Activated CD4-positive, alpha-beta T cell treated with anti-CD3 and anti-CD28 coated beads, Interleukin-2, amount 10 ng/mL, durations not matched to agents 24 days and 14 days (primary cell): ENCODE data around the gene PLCG1. TPM values are rescaled to one million over a fixed set of nuclear protein-coding genes. Genes with fewer than 3 reads are reported as not detected.

Source experiments
- DNase-seq: peaks from one replicate; pipeline ENCODE4 v3.0.0; 2022
- H3K27ac Mint-ChIP-seq: one replicate; pipeline ENCODE4 v1.8.0; 2022; ENCODE audit warnings: mild to moderate bottlenecking, mixed read lengths
- H3K27me3 Mint-ChIP-seq: one replicate; pipeline ENCODE4 v1.8.0; 2022; ENCODE audit warnings: mixed read lengths
- H3K36me3 Mint-ChIP-seq: one replicate; pipeline ENCODE4 v1.8.0; 2022; ENCODE audit warnings: low read depth, mild to moderate bottlenecking, mixed read lengths
- H3K4me1 Mint-ChIP-seq: one replicate; pipeline ENCODE4 v1.8.0; 2021; ENCODE audit warnings: mixed read lengths
- H3K4me3 Mint-ChIP-seq: one replicate; pipeline ENCODE4 v1.8.0; 2022; ENCODE audit warnings: mild to moderate bottlenecking, moderate library complexity, mixed read lengths
- H3K9me3 Mint-ChIP-seq: one replicate; pipeline ENCODE4 v1.8.0; 2021; ENCODE audit warnings: mixed read lengths
- intact Hi-C: fragments of 100-400 bp; cut with micrococcal nuclease; formaldehyde crosslinking; loops from one replicate; pipeline ENCODE4 v1.15.1; 2023
- total RNA-seq: library from RNA; stranded (reverse); gene quantifications from 2 replicates; pipeline ENCODE4 v1.2.3, GENCODE V29; 2022

PLCG1 gene
- total RNA-seq, 1 donor from 2014 or later: 255 TPM

DNA sequence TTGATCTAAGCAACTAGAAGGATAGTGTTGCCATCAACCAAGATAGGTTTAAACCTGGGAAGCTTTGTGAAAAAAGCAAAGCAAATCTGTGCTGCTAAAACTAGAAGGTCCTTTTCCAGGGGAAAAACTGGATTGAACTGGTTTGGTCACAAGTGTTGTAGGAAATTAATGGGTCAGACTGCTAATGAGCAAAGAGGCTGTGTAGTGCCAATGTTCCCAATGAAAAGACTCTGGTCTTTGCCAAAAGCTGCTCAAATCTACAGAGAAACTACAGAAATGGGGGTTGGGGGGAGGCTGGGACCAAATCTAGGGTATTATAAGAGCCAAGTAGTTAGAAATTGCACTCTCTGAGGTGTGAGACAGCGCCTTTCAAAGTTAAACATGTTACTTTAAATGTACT lies 85.0 kb downstream of the PLCG1 start:
- Mint-ChIP-seq H3K9me3 (no peaks in the 10 kb centered on the region), H3K36me3 (no peaks in the 10 kb centered on the region), H3K4me1 (no peaks in the 10 kb centered on the region), H3K27me3 (no peaks in the 10 kb centered on the region), H3K4me3 (no peak overlapping the region), H3K27ac (no peak overlapping the region)
- DNase-seq: no peak
- intact Hi-C loops: no loop called here

DNA sequence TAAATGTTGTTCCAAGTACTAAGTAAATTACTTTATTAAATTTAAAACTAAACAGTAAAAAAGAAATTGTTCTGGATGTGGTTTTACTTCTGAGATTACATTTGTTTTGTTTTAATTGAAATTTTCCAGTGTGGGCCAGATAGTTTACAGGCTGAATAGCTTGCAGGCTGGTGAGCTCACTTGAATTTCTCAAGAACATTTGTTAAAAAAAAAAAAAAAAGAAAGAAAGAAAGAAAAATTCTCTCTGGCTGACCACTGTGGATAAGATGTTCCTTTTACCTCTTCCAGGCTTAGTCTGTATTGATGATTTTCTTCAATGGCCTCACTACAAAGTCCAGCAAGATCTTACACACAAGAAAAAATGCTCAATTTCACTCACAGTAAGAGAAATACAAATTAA lies 85.4 kb downstream of the PLCG1 start:
- Mint-ChIP-seq H3K4me1 (no peaks in the 10 kb centered on the region), H3K4me3 (no peak overlapping the region), H3K9me3 (no peaks in the 10 kb centered on the region), H3K27ac (no peak overlapping the region), H3K27me3 (no peaks in the 10 kb centered on the region), H3K36me3 (no peaks in the 10 kb centered on the region)
- intact Hi-C loops: no loop called here
- no peak for DNase-seq

DNA sequence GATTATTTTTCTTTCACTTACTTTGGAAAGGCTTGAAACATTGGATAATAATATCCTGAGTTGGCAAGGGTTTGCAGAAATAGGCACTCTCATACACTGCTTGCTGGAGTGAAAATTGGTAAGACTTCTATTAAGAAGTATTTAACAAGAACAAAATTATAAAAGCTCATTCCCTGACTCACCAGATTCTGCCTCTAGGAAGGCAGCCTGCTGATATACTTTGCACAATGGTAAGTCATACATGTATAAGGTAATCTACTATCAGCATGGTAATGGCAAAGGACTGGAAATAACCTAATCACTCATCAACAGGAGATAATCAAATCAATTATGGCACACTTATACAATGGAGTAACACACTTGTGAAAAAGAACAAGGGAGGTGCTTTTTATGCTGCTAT lies 85.8 kb downstream of the PLCG1 start:
- no peaks in the 10 kb centered on the region for H3K4me1 Mint-ChIP-seq
- intact Hi-C loops: no loop called here
- no peaks in the 10 kb centered on the region for H3K9me3 Mint-ChIP-seq
- no peak overlapping the region for H3K4me3 Mint-ChIP-seq
- H3K27me3 Mint-ChIP-seq: no peaks in the 10 kb centered on the region
- no peaks in the 10 kb centered on the region for H3K36me3 Mint-ChIP-seq
- H3K27ac Mint-ChIP-seq: no peak overlapping the region
- no peak for DNase-seq

DNA sequence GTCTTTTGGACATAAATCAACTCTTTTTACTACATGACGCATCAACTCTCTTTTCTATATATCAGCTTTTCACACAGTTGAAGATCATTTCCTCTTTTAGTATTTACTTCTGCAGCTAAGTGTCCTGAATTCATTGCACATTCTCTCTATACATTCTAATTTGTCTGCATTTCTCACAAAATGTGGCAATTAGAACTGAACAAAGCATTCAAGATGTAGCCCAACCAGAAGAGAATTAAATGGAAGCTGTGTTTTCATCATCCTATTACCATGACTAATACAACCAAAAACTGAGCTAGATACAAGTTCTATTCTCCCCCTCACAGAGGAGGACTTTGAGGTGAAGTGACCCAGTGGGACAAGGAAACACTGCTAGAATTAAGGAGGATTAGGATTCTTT lies 86.9 kb downstream of the PLCG1 start:
- H3K27ac Mint-ChIP-seq: no peak overlapping the region
- DNase-seq: no peak
- no peak overlapping the region for H3K4me3 Mint-ChIP-seq
- no peaks in the 10 kb centered on the region for H3K36me3 Mint-ChIP-seq
- peaks cover 5% of the 10 kb centered on the region for H3K4me1 Mint-ChIP-seq
- no peaks in the 10 kb centered on the region for H3K27me3 Mint-ChIP-seq
- H3K9me3 Mint-ChIP-seq: no peaks in the 10 kb centered on the region
- intact Hi-C loops: no loop called here

DNA sequence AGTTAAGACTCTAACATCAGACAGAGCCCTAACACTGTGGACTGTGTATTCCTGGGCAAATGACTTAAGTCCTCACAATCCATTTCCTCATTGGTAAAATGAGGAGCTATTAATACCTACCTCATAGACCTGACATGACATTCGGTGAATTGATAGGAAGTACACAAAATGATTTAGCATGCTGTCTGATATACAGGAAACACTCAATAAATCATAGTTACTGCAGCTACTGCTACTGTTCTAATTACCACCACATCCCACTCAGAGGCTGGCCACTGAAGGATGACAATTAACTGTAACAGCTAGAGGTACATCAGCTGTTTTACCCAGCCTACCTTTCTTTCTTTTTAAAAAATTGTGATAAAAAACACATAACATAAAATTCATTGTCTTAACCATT lies 87.7 kb downstream of the PLCG1 start:
- no peak for DNase-seq
- no peak overlapping the region for H3K4me3 Mint-ChIP-seq
- no peaks in the 10 kb centered on the region for H3K27me3 Mint-ChIP-seq
- no peak overlapping the region for H3K27ac Mint-ChIP-seq
- H3K4me1 Mint-ChIP-seq: peaks cover 8% of the 10 kb centered on the region
- H3K36me3 Mint-ChIP-seq: no peaks in the 10 kb centered on the region
- no peaks in the 10 kb centered on the region for H3K9me3 Mint-ChIP-seq
- intact Hi-C loops: no loop called here

DNA sequence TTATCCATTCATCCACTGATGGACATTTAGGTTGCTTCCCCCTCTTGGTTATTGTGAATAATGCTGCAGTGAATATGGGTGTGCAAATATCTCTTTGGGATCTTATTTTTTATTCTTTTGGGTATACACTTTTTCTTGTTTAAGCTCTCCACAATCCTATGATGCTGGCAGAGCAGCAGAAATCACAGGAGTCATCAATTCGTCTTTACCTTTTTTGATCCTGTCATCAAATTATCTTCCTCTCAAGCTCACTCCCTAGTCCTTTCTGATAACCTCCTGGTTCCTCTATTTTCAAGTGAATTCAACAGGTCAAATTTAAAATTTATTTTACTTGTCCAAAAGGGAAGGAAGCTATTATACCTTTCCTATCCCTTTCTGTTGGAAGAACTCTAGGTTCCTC lies 89.1 kb downstream of the PLCG1 start:
- no peak overlapping the region for H3K27ac Mint-ChIP-seq
- H3K9me3 Mint-ChIP-seq: no peaks in the 10 kb centered on the region
- intact Hi-C loops: no loop called here
- no peak overlapping the region for H3K4me3 Mint-ChIP-seq
- H3K36me3 Mint-ChIP-seq: no peaks in the 10 kb centered on the region
- H3K27me3 Mint-ChIP-seq: no peaks in the 10 kb centered on the region
- H3K4me1 Mint-ChIP-seq: peaks cover 12% of the 10 kb centered on the region
- DNase-seq: no peak

Other genes starting within 250 kb of the PLCG1 start
- gene TOP1, start 108.7 kb upstream of the PLCG1 start, total RNA-seq: 117 TPM in 2 replicates
- gene ZHX3, start 180.2 kb downstream of the PLCG1 start, total RNA-seq: 11.2 and 11.7 TPM in 2 replicates
- 1.2 and 1.6 TPM in 2 replicates for gene LPIN3, start 203.3 kb downstream of the PLCG1 start, total RNA-seq
- 0.58 and 0.73 TPM in 2 replicates for gene EMILIN3, start 229.3 kb downstream of the PLCG1 start, total RNA-seq